ENCODE measurements around the gene C10orf105. TPM values are rescaled to one million over a fixed set of nuclear protein-coding genes. Genes with fewer than 3 reads are reported as not detected.

Gene C10orf105
- polyA plus RNA-seq, 1 of the 3 experiments (the other 2 are of a cell fraction): not detected

DNA sequence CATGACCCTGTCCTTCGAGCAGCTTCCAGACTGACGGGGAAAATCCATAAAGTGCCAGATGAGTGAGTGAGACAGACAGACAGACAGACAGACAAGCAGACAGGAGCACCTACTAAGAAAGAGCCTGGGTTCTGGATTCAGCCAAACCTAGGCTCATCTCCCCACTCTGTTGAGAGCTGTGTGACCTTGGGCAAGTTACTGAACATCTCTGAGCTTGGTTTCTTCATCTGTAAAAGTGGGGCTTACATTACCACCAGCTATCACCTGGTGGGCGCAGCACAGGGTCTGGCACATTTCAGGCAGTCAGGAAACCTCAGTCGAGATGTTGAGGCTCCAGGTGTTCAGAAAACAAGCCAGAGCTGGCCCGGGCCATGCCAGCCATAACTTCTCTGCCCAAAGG lies 37.6 kb downstream of the C10orf105 start:
- no peaks in the 10 kb centered on the region for H3K9me2 ChIP-seq
- DNase-seq: no peak
- no CpG with 5 or more reads among the region's 5 CpGs for WGBS (ENCODE audit: low lambda C conversion rate)
- H3K9ac ChIP-seq: no peak overlapping the region
- TF ChIP-seq CTCF (IDR thresholded peaks at IDR 0.05) (no peak), PBX3 (IDR thresholded peaks at IDR 0.05) (no peak), MXI1 (IDR thresholded peaks at IDR 0.05; ENCODE audit: low read depth, low read length) (no peak), RXRA (IDR thresholded peaks at IDR 0.05; ENCODE audit: borderline replicate concordance, low read depth) (no peak), RFX5 (IDR thresholded peaks at IDR 0.05; ENCODE audit: low read length) (no peak), RAD21 (IDR thresholded peaks at IDR 0.05; ENCODE audit: low read length) (no peak), SIN3A (IDR thresholded peaks at IDR 0.05; ENCODE audit: borderline replicate concordance, low read depth, low read length) (no peak), FOXJ3 (CRISPR knock-in tag; IDR thresholded peaks at IDR 0.05) (no peak)
- no peak overlapping the region for H3K4me3 ChIP-seq (ENCODE audit: low read depth in 2 of 2, low read length in 1 of 2)
- H3K27ac ChIP-seq (ENCODE audit: low read depth in 2 of 2, low read length in 1 of 2): no peak overlapping the region
- H3K9me3 ChIP-seq: no peaks in the 10 kb centered on the region
- no peaks in the 10 kb centered on the region for H3K79me2 ChIP-seq (ENCODE audit: insufficient read depth)
- CTCF ChIA-PET: interaction anchor here (1.2 to 7.0 kb wide), 3 partner anchors 15 to 297 kb away, joined by 4 to 52 read pairs (median 7); no protein-coding TSS in a partner anchor
- POLR2A ChIA-PET: no interaction called here
- no peak overlapping the region for H3K4me2 ChIP-seq
- H4K20me1 ChIP-seq (ENCODE audit: insufficient read depth): no peaks in the 10 kb centered on the region
- H2AFZ ChIP-seq (ENCODE audit: low read depth): no peak overlapping the region
- H3K36me3 ChIP-seq (replicated peaks in 1 of 2; ENCODE audit: control insufficient read depth in 1 of 2, insufficient read depth in 2 of 2, low read length in 1 of 2): no peaks in the 10 kb centered on the region
- no peaks in the 10 kb centered on the region for H3K4me1 ChIP-seq (ENCODE audit: control insufficient read depth in 1 of 2, insufficient read depth in 2 of 2, low read depth in 1 of 2, low read length in 1 of 2)
- peaks cover 33% of the 10 kb centered on the region for H3K27me3 ChIP-seq (ENCODE audit: insufficient read depth)
- no peaks in the 10 kb centered on the region for H3F3A ChIP-seq (replicated peaks; ENCODE audit: insufficient read depth)

- H2AFZ ChIP-seq (ENCODE audit: low read depth): no peak overlapping the region
- H3K36me3 ChIP-seq (replicated peaks in 1 of 2; ENCODE audit: control insufficient read depth in 1 of 2, insufficient read depth in 2 of 2, low read length in 1 of 2): no peaks in the 10 kb centered on the region
- H3K4me3 ChIP-seq (ENCODE audit: low read depth in 2 of 2, low read length in 1 of 2): no peak overlapping the region
- H3K9me2 ChIP-seq: no peaks in the 10 kb centered on the region
- no peak overlapping the region for H3K27ac ChIP-seq (ENCODE audit: low read depth in 2 of 2, low read length in 1 of 2)
- no peak for DNase-seq
- ChIA-PET CTCF (interaction anchor here (0.6 to 2.2 kb wide), 8 partner anchors 8 to 133 kb away, joined by 3 to 10 read pairs (median 6); no protein-coding TSS in a partner anchor), POLR2A (no interaction called here)
- no peaks in the 10 kb centered on the region for H3K79me2 ChIP-seq (ENCODE audit: insufficient read depth)
- no peak overlapping the region for H3K4me2 ChIP-seq
- H3K27me3 ChIP-seq (ENCODE audit: insufficient read depth): peaks cover 33% of the 10 kb centered on the region
- no peak overlapping the region for H3K9ac ChIP-seq
- no peaks in the 10 kb centered on the region for H4K20me1 ChIP-seq (ENCODE audit: insufficient read depth)
- no peaks in the 10 kb centered on the region for H3F3A ChIP-seq (replicated peaks; ENCODE audit: insufficient read depth)
- 56% methylated on average over 7 of the region's 9 CpGs for WGBS (ENCODE audit: low lambda C conversion rate)
- no peaks in the 10 kb centered on the region for H3K4me1 ChIP-seq (ENCODE audit: control insufficient read depth in 1 of 2, insufficient read depth in 2 of 2, low read depth in 1 of 2, low read length in 1 of 2)
- no peaks in the 10 kb centered on the region for H3K9me3 ChIP-seq
- TF ChIP-seq ZBTB33 (IDR thresholded peaks at IDR 0.05; ENCODE audit: borderline replicate concordance, low read depth): no peak
- TF ChIP-seq FOSL2 (IDR thresholded peaks at IDR 0.05; ENCODE audit: borderline replicate concordance, low read depth): no peak
- no peak for TF ChIP-seq ELF1 (IDR thresholded peaks at IDR 0.05)
- TF ChIP-seq NRF1 (IDR thresholded peaks at IDR 0.05; ENCODE audit: low read depth, low read length): no peak
- no peak for TF ChIP-seq RFX5 (IDR thresholded peaks at IDR 0.05; ENCODE audit: low read length)
- no peak for TF ChIP-seq RAD21 (IDR thresholded peaks at IDR 0.05; ENCODE audit: low read length)
- TF ChIP-seq SIN3A (IDR thresholded peaks at IDR 0.05; ENCODE audit: borderline replicate concordance, low read depth, low read length): no peak
- TF ChIP-seq, protein P1, sequence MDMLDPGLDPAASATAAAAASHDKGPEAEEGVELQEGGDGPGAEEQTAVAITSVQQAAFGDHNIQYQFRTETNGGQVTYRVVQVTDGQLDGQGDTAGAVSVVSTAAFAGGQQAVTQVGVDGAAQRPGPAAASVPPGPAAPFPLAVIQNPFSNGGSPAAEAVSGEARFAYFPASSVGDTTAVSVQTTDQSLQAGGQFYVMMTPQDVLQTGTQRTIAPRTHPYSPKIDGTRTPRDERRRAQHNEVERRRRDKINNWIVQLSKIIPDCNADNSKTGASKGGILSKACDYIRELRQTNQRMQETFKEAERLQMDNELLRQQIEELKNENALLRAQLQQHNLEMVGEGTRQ (IDR thresholded peaks at IDR 0.05; ENCODE audit: borderline replicate concordance, low read depth, low read length): no peak
- TF ChIP-seq TAF1 (IDR thresholded peaks at IDR 0.05; ENCODE audit: borderline replicate concordance, low read depth, low read length): no peak
- no peak for TF ChIP-seq RXRA (IDR thresholded peaks at IDR 0.05; ENCODE audit: borderline replicate concordance, low read depth)
- TF ChIP-seq JUND (IDR thresholded peaks at IDR 0.05): no peak
- no peak for TF ChIP-seq CHD2 (IDR thresholded peaks at IDR 0.05; ENCODE audit: low read length, partially characterized antibody)
- TF ChIP-seq YY1 (IDR thresholded peaks at IDR 0.05; ENCODE audit: low read depth): no peak
- no peak for TF ChIP-seq NFIC (IDR thresholded peaks at IDR 0.05; ENCODE audit: borderline replicate concordance)
- no peak for TF ChIP-seq EZH2phosphoT487 (IDR thresholded peaks at IDR 0.05; ENCODE audit: borderline replicate concordance, low read depth)
- TF ChIP-seq, protein P2, sequence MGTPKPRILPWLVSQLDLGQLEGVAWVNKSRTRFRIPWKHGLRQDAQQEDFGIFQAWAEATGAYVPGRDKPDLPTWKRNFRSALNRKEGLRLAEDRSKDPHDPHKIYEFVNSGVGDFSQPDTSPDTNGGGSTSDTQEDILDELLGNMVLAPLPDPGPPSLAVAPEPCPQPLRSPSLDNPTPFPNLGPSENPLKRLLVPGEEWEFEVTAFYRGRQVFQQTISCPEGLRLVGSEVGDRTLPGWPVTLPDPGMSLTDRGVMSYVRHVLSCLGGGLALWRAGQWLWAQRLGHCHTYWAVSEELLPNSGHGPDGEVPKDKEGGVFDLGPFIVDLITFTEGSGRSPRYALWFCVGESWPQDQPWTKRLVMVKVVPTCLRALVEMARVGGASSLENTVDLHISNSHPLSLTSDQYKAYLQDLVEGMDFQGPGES (IDR thresholded peaks at IDR 0.05; ENCODE audit: low read depth, low read length): no peak
- TF ChIP-seq EP300 (IDR thresholded peaks at IDR 0.05; ENCODE audit: borderline replicate concordance in 1 of 2, low read depth in 1 of 2, low read length in 1 of 2): no peak
Observed at GRCh38 chr10:71679425-71679824, 40.2 kb downstream of the C10orf105 start.
